Chondrocyte (in vitro differentiated cells): ENCODE measurements around the gene CAMK2B. TPM values are rescaled to one million over a fixed set of nuclear protein-coding genes. Genes with fewer than 3 reads are reported as not detected.
A peak's percentile ranks its signal among the peaks of the same experiment; 100 is the strongest.

Source experiments
- DNase-seq: peaks from one replicate; pipeline ENCODE4 v3.0.0; 2021; ENCODE audit warnings: mixed read lengths, low spot score
- H3K27ac Mint-ChIP-seq: one replicate; pipeline ENCODE4 v1.8.0; 2021; ENCODE audit warnings: mild to moderate bottlenecking, moderate library complexity, mixed read lengths; ENCODE audit not compliant: unreplicated experiment
- H3K27me3 Mint-ChIP-seq: 2 replicates; pipeline ENCODE4 v1.8.0; 2021; ENCODE audit warnings: low read depth, mixed read lengths
- H3K36me3 Mint-ChIP-seq: 2 replicates; pipeline ENCODE4 v1.8.0; 2021; ENCODE audit warnings: low read depth, mixed read lengths
- H3K4me1 Mint-ChIP-seq: 2 replicates; pipeline ENCODE4 v1.8.0; 2021; ENCODE audit warnings: low read depth, mild to moderate bottlenecking, mixed read lengths
- H3K4me3 Mint-ChIP-seq: one replicate; pipeline ENCODE4 v1.8.0; 2021; ENCODE audit warnings: mild to moderate bottlenecking, moderate library complexity, mixed read lengths; ENCODE audit not compliant: unreplicated experiment
- H3K9me3 Mint-ChIP-seq: 2 replicates; pipeline ENCODE4 v1.8.0; 2021; ENCODE audit warnings: low read depth, mixed read lengths
- CTCF ChIP-seq: fragments of 200-600 bp; sonication (generic); IDR thresholded peaks from 2 replicates; pipeline ENCODE4 v1.5.0; 2021; ENCODE audit warnings: antibody characterized with exemption, mild to moderate bottlenecking, moderate library complexity
- total RNA-seq: library from RNA; stranded (reverse); gene quantifications from 3 replicates; pipeline ENCODE4 v1.2.1, GENCODE V29; 2021

CAMK2B gene
- total RNA-seq, 1 donor from 2014 or later = 0.27 TPM

- no peaks in the 10 kb centered on the region for H3K9me3 Mint-ChIP-seq
- peak; percentile 47 for DNase-seq
- no peaks in the 10 kb centered on the region for H3K4me1 Mint-ChIP-seq
- H3K27ac Mint-ChIP-seq = no peak overlapping the region
- no peak for TF ChIP-seq CTCF
- H3K36me3 Mint-ChIP-seq = no peaks in the 10 kb centered on the region
- H3K4me3 Mint-ChIP-seq = no peak overlapping the region
- peaks cover 12% of the 10 kb centered on the region for H3K27me3 Mint-ChIP-seq
Measured at GRCh38 chr7:44223362-44224079, 101.9 kb downstream of the CAMK2B start.

- no peaks in the 10 kb centered on the region for H3K36me3 Mint-ChIP-seq
- H3K27me3 Mint-ChIP-seq = peaks cover 12% of the 10 kb centered on the region
- DNase-seq = peak; percentile 74
Measured at GRCh38 chr7:44222776-44223261, 102.6 kb downstream of the CAMK2B start.

GRCh38 chr7:44222074-44222473 lies 103.3 kb downstream of the CAMK2B start:
- Mint-ChIP-seq H3K27ac (no peak overlapping the region), H3K4me1 (no peaks in the 10 kb centered on the region), H3K4me3 (no peak overlapping the region), H3K36me3 (no peaks in the 10 kb centered on the region), H3K9me3 (no peaks in the 10 kb centered on the region), H3K27me3 (peaks cover 12% of the 10 kb centered on the region)
- peak; percentile 53 for DNase-seq
- TF ChIP-seq CTCF = no peak

More at GRCh38 chr7:44222776-44223261, 102.6 kb downstream of the CAMK2B start:
- Mint-ChIP-seq H3K9me3 (no peaks in the 10 kb centered on the region), H3K27ac (no peak overlapping the region), H3K4me1 (no peaks in the 10 kb centered on the region), H3K4me3 (no peak overlapping the region)
- no peak for TF ChIP-seq CTCF

- Mint-ChIP-seq H3K4me3 (no peak overlapping the region), H3K27ac (no peak overlapping the region), H3K4me1 (peaks cover 3% of the 10 kb centered on the region), H3K36me3 (no peaks in the 10 kb centered on the region), H3K9me3 (no peaks in the 10 kb centered on the region), H3K27me3 (peaks cover 12% of the 10 kb centered on the region)
- no peak for TF ChIP-seq CTCF
- peak; percentile 81 for DNase-seq
Measured at GRCh38 chr7:44221231-44221791, 104.1 kb downstream of the CAMK2B start.

GRCh38 chr7:44220358-44221112 lies 104.9 kb downstream of the CAMK2B start:
- Mint-ChIP-seq H3K4me3 (no peak overlapping the region), H3K4me1 (peaks cover 3% of the 10 kb centered on the region), H3K27ac (no peak overlapping the region), H3K27me3 (peaks cover 5% of the 10 kb centered on the region), H3K9me3 (no peaks in the 10 kb centered on the region), H3K36me3 (no peaks in the 10 kb centered on the region)
- no peak for TF ChIP-seq CTCF
- DNase-seq = peak; percentile 70
